HepG2 (cell line): ENCODE results near the gene NEURL4. TPM values are rescaled to one million over a fixed set of nuclear protein-coding genes. Genes with fewer than 3 reads are reported as not detected.

Source experiments
- CEBPB ChIP-seq: IDR thresholded peaks from 2 replicates; pipeline ENCODE4 v1.6.1; 2011; ENCODE audit warnings: low read depth, low read length, improper control_type of control experiment, borderline replicate concordance
- GPN1 ChIP-seq: sonication (generic); formaldehyde crosslinking; IDR thresholded peaks from 2 replicates; pipeline ENCODE4 v1.5.1; 2020; ENCODE audit warnings: missing genetic modification reagents, borderline replicate concordance
- MED13 ChIP-seq: sonication (generic); formaldehyde crosslinking; IDR thresholded peaks from 2 replicates; pipeline ENCODE4 v1.5.0; 2020; ENCODE audit warnings: missing genetic modification reagents
- MTF2 ChIP-seq: sonication (generic); formaldehyde crosslinking; IDR thresholded peaks from 2 replicates; pipeline ENCODE4 v1.5.0; 2020; ENCODE audit warnings: missing genetic modification reagents, borderline replicate concordance
- PAXIP1 ChIP-seq: sonication (generic); formaldehyde crosslinking; conservative IDR thresholded peaks from 2 replicates; pipeline ENCODE4 v1.4.0; 2020; ENCODE audit warnings: mild to moderate bottlenecking, missing genetic modification reagents, moderate library complexity
- POLR2G ChIP-seq: fragments of 200-400 bp; formaldehyde crosslinking; IDR thresholded peaks from 2 replicates; pipeline ENCODE4 v1.6.1; 2018; ENCODE audit warnings: mild to moderate bottlenecking, low read depth, low read length, moderate library complexity
- PREB ChIP-seq: sonication (generic); formaldehyde crosslinking; IDR thresholded peaks from 2 replicates; pipeline ENCODE4 v1.4.0; 2020; ENCODE audit warnings: missing genetic modification reagents
- RERE ChIP-seq: IDR thresholded peaks from 2 replicates; pipeline ENCODE4 v1.6.1; 2016; ENCODE audit warnings: low read depth, missing genetic modification reagents, missing compliant biosample characterization
- SMAD1 ChIP-seq: sonication (generic); formaldehyde crosslinking; IDR thresholded peaks from 2 replicates; pipeline ENCODE4 v1.4.0; 2020; ENCODE audit warnings: missing genetic modification reagents, low read depth, mild to moderate bottlenecking, borderline replicate concordance
- SMC3 ChIP-seq: IDR thresholded peaks from 2 replicates; pipeline ENCODE4 v1.6.1; 2011; ENCODE audit warnings: low read length, improper control_type of control experiment
- SNAPC2 ChIP-seq: sonication (generic); formaldehyde crosslinking; IDR thresholded peaks from 2 replicates; pipeline ENCODE4 v1.8.1; 2022; ENCODE audit warnings: mild to moderate bottlenecking, missing genetic modification reagents
- STAG1 ChIP-seq: sonication (generic); formaldehyde crosslinking; IDR thresholded peaks from 2 replicates; pipeline ENCODE4 v1.4.0; 2020; ENCODE audit warnings: missing genetic modification reagents
- ZBTB14 ChIP-seq: sonication (generic); formaldehyde crosslinking; IDR thresholded peaks from 2 replicates; pipeline ENCODE4 v1.4.0; 2020; ENCODE audit warnings: missing genetic modification reagents
- ZNF234 ChIP-seq: sonication (generic); formaldehyde crosslinking; conservative IDR thresholded peaks from 2 replicates; pipeline ENCODE4 v1.5.1; 2020; ENCODE audit warnings: mild to moderate bottlenecking, missing genetic modification reagents
- ZNF563 ChIP-seq: sonication (generic); formaldehyde crosslinking; IDR thresholded peaks from 2 replicates; pipeline ENCODE4 v1.8.0; 2022; ENCODE audit warnings: mild to moderate bottlenecking, moderate library complexity, missing genetic modification reagents
- ZSCAN20 ChIP-seq: sonication (generic); formaldehyde crosslinking; IDR thresholded peaks from 2 replicates; pipeline ENCODE4 v1.4.0; 2020; ENCODE audit warnings: missing genetic modification reagents, mild to moderate bottlenecking, borderline replicate concordance
- ZSCAN21 ChIP-seq: sonication (generic); formaldehyde crosslinking; IDR thresholded peaks from 2 replicates; pipeline ENCODE4 v1.8.0; 2022; ENCODE audit warnings: mild to moderate bottlenecking, missing genetic modification reagents, moderate library complexity, borderline replicate concordance
- ZSCAN29 ChIP-seq: sonication (generic); formaldehyde crosslinking; conservative IDR thresholded peaks from 2 replicates; pipeline ENCODE4 v1.4.0; 2020; ENCODE audit warnings: mild to moderate bottlenecking, missing genetic modification reagents
- polyA plus RNA-seq, 8 experiments: library from polyadenylated mRNA; depleted of rRNA in 3 of 8; stranded (reverse) in 7 of 8; unstranded in 1 of 8; fragments of >200 nt; fragmentation: Illumina TruSeq in 4 of 8; extraction: Trizol in 4 of 8; gene quantifications; 2 replicates each; pipeline versions ENCODE4 v1.2.1 to v1.2.3, GENCODE V29; 2011 to 2016; ENCODE audit warnings: low read depth in 4 of 8, missing spikeins in 1 of 8, mixed read lengths in 1 of 8; ENCODE audit not compliant: insufficient read depth in 1 of 8
- total RNA-seq, 5 experiments: library from RNA; depleted of rRNA; stranded (reverse); fragments of >200 nt; fragmentation: Illumina TruSeq; extraction: Trizol; gene quantifications; 2 replicates each; pipeline ENCODE4 v1.2.3, GENCODE V29; 2016; ENCODE audit warnings: low read depth in 1 of 5

The NEURL4 gene
- total and polyA plus RNA-seq, 2 of the 13 experiments (the other 11 are each of a cell fraction or from before 2014, with no cell fraction given): 14.8 to 15.7 TPM

GRCh38 chr17:7281953-7282751, 47.0 kb downstream of the NEURL4 start (continued):
- TF ChIP-seq RERE (no peak), ZNF563 (CRISPR knock-in tag) (no peak), SNAPC2 (0 out of 2 replicates have a peak, but pooled peaks have one; percentile 55), SMAD1 (CRISPR knock-in tag) (no peak), STAG1 (no peak), SMC3 (no peak), ZSCAN29 (CRISPR knock-in tag) (no peak), ZSCAN21 (CRISPR knock-in tag) (peak; percentile 17; the same call in 1 of the 2 replicates), ZBTB14 (CRISPR knock-in tag) (no peak), CEBPB (no peak), PAXIP1 (CRISPR knock-in tag) (peak; percentile 20; the same call in 1 of the 2 replicates), MED13 (0 out of 2 replicates have a peak, but pooled peaks have one; percentile 26), POLR2G (no peak), ZSCAN20 (CRISPR knock-in tag) (no peak), PREB (CRISPR knock-in tag) (no peak), ZNF234 (CRISPR knock-in tag) (no peak), GPN1 (CRISPR knock-in tag) (no peak), MTF2 (CRISPR knock-in tag) (no peak)
